Activated B cell treated with CpG ODN at 0.5 μM for 24 hours (primary cell): Measurements from ENCODE around the gene KMO. TPM values are rescaled to one million over a fixed set of nuclear protein-coding genes. Genes with fewer than 3 reads are reported as not detected.
A peak's percentile ranks its signal among the peaks of the same experiment; 100 is the strongest.

Experiments
- ATAC-seq: fragments of 200-7000 bp; cut with Tn5 transposase; one replicate; pipeline ENCODE4 v1.10.0; 2021; ENCODE audit warnings: low read depth, mild to moderate bottlenecking, moderate library complexity
- CTCF ChIA-PET: fragments of 350-600 bp; sonication (Branson Sonifier 250); formaldehyde crosslinking; loops from one replicate; lab custom pipeline; 2021; ENCODE audit warnings: antibody characterized with exemption; lab: Charles Lee
- POLR2A ChIA-PET: fragments of 350-600 bp; sonication (Branson Sonifier 250); formaldehyde crosslinking; loops from one replicate; lab custom pipeline; 2021; ENCODE audit warnings: antibody characterized with exemption; lab: Charles Lee
- DNase-seq: peaks from one replicate; pipeline ENCODE4 v3.0.0; 2022
- H3K27ac Mint-ChIP-seq: one replicate; pipeline ENCODE4 v1.8.0; 2020; ENCODE audit warnings: mixed read lengths
- H3K27me3 Mint-ChIP-seq: one replicate; pipeline ENCODE4 v1.8.0; 2021; ENCODE audit warnings: mixed read lengths
- H3K36me3 Mint-ChIP-seq: one replicate; pipeline ENCODE4 v1.8.0; 2021; ENCODE audit warnings: low read depth, mixed read lengths
- H3K4me1 Mint-ChIP-seq: one replicate; pipeline ENCODE4 v1.8.0; 2021; ENCODE audit warnings: mixed read lengths
- H3K4me3 Mint-ChIP-seq: one replicate; pipeline ENCODE4 v1.8.0; 2020; ENCODE audit warnings: mild to moderate bottlenecking, mixed read lengths
- H3K9me3 Mint-ChIP-seq: one replicate; pipeline ENCODE4 v1.8.0; 2020; ENCODE audit warnings: mixed read lengths
- CTCF ChIP-seq: fragments of 200-600 bp; IDR thresholded peaks from one replicate; pipeline ENCODE4 v1.8.0; 2022; ENCODE audit warnings: antibody characterized with exemption, mild to moderate bottlenecking
- intact Hi-C: fragments of 100-400 bp; cut with micrococcal nuclease; formaldehyde crosslinking; loops from one replicate; pipeline ENCODE4 v1.15.1; 2024
- total RNA-seq: library from RNA; stranded (reverse); gene quantifications from 2 replicates; pipeline ENCODE4 v1.2.3, GENCODE V29; 2022

Gene KMO
- total RNA-seq, 1 donor from 2014 or later = 53.6 TPM

DNA sequence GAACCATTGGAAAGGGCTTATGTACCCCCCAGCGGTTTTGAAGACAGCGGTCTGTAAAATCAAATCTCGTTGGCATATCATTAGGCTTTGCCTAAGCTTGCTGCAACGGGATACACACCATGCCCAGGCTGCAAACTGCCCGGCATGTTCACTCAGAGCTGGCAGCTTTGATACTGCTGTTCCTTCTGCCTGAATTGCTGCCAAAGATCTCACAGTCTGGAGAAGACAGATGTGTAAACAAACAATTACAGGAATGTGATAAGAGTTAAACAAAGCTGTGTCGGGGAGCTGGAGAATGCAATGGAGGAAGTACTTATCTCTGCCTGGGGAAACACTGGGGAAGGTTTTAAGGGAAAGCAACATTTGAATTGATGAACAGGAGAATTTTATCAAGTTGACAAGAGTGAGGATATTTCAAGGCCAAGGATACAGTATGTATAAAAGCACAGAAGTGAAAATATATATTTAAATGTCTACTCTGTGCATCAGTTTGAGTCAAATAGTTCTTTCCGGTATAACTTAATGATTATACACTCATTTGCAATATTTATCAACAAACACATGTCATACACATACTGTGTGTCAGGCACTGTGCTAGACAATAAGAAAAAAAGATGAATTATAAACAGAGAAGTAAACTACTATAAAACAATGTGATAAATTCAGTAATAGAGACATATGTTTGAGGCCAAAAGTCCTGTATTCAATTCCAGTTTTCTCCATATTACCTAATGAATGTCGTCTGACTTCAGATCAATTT, 78.1 kb downstream of the KMO start:
- no peak overlapping the region for H3K27ac Mint-ChIP-seq
- H3K36me3 Mint-ChIP-seq = peaks cover 9% of the 10 kb centered on the region
- intact Hi-C loops = loop anchor here (1.0 kb wide), 1 partner anchor 14 kb away; no protein-coding TSS in a partner anchor
- ATAC-seq (no peak), DNase-seq (no peak)
- H3K4me1 Mint-ChIP-seq = peaks cover 11% of the 10 kb centered on the region
- ChIA-PET POLR2A (interaction anchor here (0.7 to 2.0 kb wide), 6 partner anchors 11 to 78 kb away, joined by 3 to 11 read pairs (median 4); partner anchors contain the start of gene KMO), CTCF (interaction anchor here (0.5 to 4.9 kb wide), 34 partner anchors 8 to 1776 kb away, joined by 3 to 50 read pairs (median 6); partner anchors contain the start of genes EXO1, KMO and MAP1LC3C)
- no peaks in the 10 kb centered on the region for H3K9me3 Mint-ChIP-seq
- no peak overlapping the region for H3K4me3 Mint-ChIP-seq
- TF ChIP-seq CTCF = no peak
- H3K27me3 Mint-ChIP-seq = no peaks in the 10 kb centered on the region

DNA sequence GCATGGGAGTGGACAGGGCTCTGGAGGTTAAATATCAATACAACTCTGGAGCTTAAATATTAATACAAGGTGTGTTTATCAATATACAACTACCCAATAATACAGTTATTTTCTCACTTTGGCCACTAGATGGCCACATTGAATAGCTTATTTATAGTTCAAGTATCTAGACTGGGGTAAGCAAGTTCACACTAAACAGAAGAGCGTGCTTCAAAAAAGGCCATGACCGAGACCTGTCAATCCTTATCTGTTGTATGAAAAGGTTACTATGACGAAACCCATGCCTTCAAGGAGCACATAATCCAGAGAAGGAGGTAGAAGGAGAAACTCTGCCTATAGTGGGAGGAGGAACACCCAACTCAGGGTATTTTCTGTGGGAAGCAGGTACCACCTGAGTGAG, 78.9 kb downstream of the KMO start:
- Mint-ChIP-seq H3K4me3 (no peak overlapping the region), H3K27me3 (no peaks in the 10 kb centered on the region), H3K27ac (no peak overlapping the region), H3K36me3 (peaks cover 6% of the 10 kb centered on the region), H3K9me3 (no peaks in the 10 kb centered on the region), H3K4me1 (peaks cover 8% of the 10 kb centered on the region)
- CTCF ChIA-PET = interaction anchor here (0.7 to 4.9 kb wide), 32 partner anchors 9 to 401 kb away, joined by 3 to 50 read pairs (median 6); partner anchors contain the start of genes EXO1, KMO and MAP1LC3C
- ATAC-seq (peak; percentile 96), DNase-seq (no peak)
- POLR2A ChIA-PET = interaction anchor here (0.6 to 2.0 kb wide), 8 partner anchors 10 to 227 kb away, joined by 3 to 11 read pairs (median 4); partner anchors contain the start of gene KMO
- no peak for TF ChIP-seq CTCF
- intact Hi-C loops = loop anchor here (1.0 kb wide), 7 partner anchors 16 to 406 kb away; no protein-coding TSS in a partner anchor

- ChIA-PET CTCF (interaction anchor here (0.8 to 4.9 kb wide), 18 partner anchors 10 to 389 kb away, joined by 3 to 50 read pairs (median 7); partner anchors contain the start of genes EXO1, KMO and MAP1LC3C), POLR2A (interaction anchor here (0.7 to 2.0 kb wide), 4 partner anchors 16 to 227 kb away, joined by 3 to 11 read pairs (median 8); partner anchors contain the start of gene KMO)
- H3K27me3 Mint-ChIP-seq = no peaks in the 10 kb centered on the region
- peaks cover 8% of the 10 kb centered on the region for H3K4me1 Mint-ChIP-seq
- no peaks in the 10 kb centered on the region for H3K9me3 Mint-ChIP-seq
- intact Hi-C loops = loop anchor here (1.0 kb wide), 7 partner anchors 16 to 406 kb away; no protein-coding TSS in a partner anchor
- ATAC-seq = no peak
- TF ChIP-seq CTCF = no peak
- no peak overlapping the region for H3K27ac Mint-ChIP-seq
- H3K36me3 Mint-ChIP-seq = peaks cover 6% of the 10 kb centered on the region
- H3K4me3 Mint-ChIP-seq = no peak overlapping the region
- DNase-seq = no peak
Measured at GRCh38 chr1:241611736-241612135, 79.6 kb downstream of the KMO start.

DNA sequence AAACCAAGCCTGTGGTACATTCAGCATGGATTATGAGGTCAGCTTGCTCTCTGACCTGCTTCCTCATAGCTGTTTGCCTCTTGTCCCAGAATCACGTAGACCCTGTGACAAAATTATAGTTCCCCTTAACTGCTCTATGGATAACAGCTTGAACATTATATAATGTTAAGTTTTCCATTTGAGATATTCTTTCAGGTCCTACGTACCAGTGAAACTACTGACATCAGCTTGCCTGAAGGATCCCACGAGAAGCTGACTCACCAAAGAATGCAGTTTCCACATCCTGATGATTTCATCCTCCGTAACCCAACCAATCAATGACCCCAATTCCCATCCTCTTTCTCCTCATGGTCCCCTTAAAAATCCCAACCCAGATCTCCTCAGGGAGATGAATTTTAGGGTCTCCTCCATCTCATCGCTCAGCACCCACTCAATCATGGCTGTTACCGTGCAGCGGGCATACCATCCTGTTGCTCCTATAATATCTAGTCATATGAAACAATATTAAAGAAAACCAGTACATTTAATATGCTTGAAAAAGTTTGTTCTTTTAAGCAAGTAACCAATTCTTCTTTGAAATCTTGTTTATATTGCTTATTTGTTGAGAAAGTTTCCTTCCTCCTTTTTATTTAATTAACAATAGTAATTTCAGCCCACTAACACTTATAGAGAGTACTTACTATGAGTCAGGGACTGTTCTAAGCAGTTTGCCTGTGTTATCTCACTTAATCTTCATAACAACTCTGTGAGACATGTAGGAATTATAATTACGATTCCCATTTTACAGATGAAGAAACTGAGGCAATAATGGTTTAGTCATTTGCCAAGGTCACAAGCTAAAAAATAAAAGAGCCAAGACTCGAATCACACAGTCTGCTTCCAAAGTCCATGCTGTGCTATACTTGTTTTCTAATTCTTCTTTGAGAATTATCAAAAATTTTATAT, 80.6 kb downstream of the KMO start:
- Mint-ChIP-seq H3K9me3 (no peaks in the 10 kb centered on the region), H3K27ac (peak overlapping the region; percentile 51), H3K4me3 (no peak overlapping the region), H3K27me3 (no peaks in the 10 kb centered on the region), H3K4me1 (peaks cover 4% of the 10 kb centered on the region), H3K36me3 (peaks cover 11% of the 10 kb centered on the region)
- TF ChIP-seq CTCF = no peak
- ATAC-seq (no peak), DNase-seq (no peak)
- intact Hi-C loops = no loop called here
- ChIA-PET POLR2A (interaction anchor here (1.9 kb wide), 1 partner anchor 61 kb away, joined by 9 read pairs; no protein-coding TSS in a partner anchor), CTCF (interaction anchor here (1.3 to 4.9 kb wide), 6 partner anchors 9 to 386 kb away, joined by 3 to 50 read pairs (median 16); partner anchors contain the start of gene MAP1LC3C)
